Neural progenitor cell (in vitro differentiated cells): ENCODE data around the gene PKP3. TPM values are rescaled to one million over a fixed set of nuclear protein-coding genes. Genes with fewer than 3 reads are reported as not detected.

ENCODE experiments used
- DNase-seq: peaks from one replicate; pipeline ENCODE4 v3.0.0-alpha.2; 2016; ENCODE audit warnings: low spot score
- H2AFZ ChIP-seq: fragments of 200-600 bp; sonication (generic); replicated peaks from 2 replicates; pipeline ENCODE4 v1.6.1; 2016; ENCODE audit warnings: antibody characterized with exemption
- H3F3A ChIP-seq: fragments of 200-600 bp; sonication (generic); 2 replicates; pipeline ENCODE4 v1.6.1; 2016; ENCODE audit warnings: antibody characterized with exemption, low read depth
- H3K27ac ChIP-seq: fragments of 200-600 bp; sonication (generic); 2 replicates; pipeline ENCODE4 v1.5.1; 2016; ENCODE audit warnings: mild to moderate bottlenecking
- H3K27me3 ChIP-seq: fragments of 200-600 bp; sonication (generic); 2 replicates; pipeline ENCODE4 v1.6.1; 2016; ENCODE audit warnings: mild to moderate bottlenecking, moderate library complexity
- H3K36me3 ChIP-seq: fragments of 200-600 bp; sonication (generic); 2 replicates; pipeline ENCODE4 v1.5.1; 2016
- H3K4me1 ChIP-seq: fragments of 200-600 bp; sonication (generic); 2 replicates; pipeline ENCODE4 v1.6.1; 2016; ENCODE audit warnings: mixed run types
- H3K4me2 ChIP-seq: fragments of 200-600 bp; sonication (generic); 2 replicates; pipeline ENCODE4 v1.6.1; 2016
- H3K4me3 ChIP-seq: fragments of 200-600 bp; sonication (generic); 2 replicates; pipeline ENCODE4 v1.5.1; 2016
- H3K79me2 ChIP-seq: fragments of 200-600 bp; sonication (generic); 2 replicates; pipeline ENCODE4 v1.6.1; 2016; ENCODE audit warnings: low read depth
- H3K9ac ChIP-seq: fragments of 200-600 bp; sonication (generic); 2 replicates; pipeline ENCODE4 v1.6.1; 2016
- H3K9me3 ChIP-seq: fragments of 200-600 bp; sonication (generic); 2 replicates; pipeline ENCODE4 v1.5.1; 2016; ENCODE audit warnings: low read depth
- H4K20me1 ChIP-seq: fragments of 200-600 bp; sonication (generic); 2 replicates; pipeline ENCODE4 v1.6.1; 2016; ENCODE audit warnings: low read depth
- H3K27ac Mint-ChIP-seq: 3 replicates; pipeline ENCODE4 v1.8.0; 2021; ENCODE audit warnings: mixed read lengths
- H3K27me3 Mint-ChIP-seq: 2 replicates; pipeline ENCODE4 v1.8.0; 2022; ENCODE audit warnings: low read depth, mild to moderate bottlenecking, inconsistent platforms, moderate library complexity, mixed read lengths; ENCODE audit not compliant: insufficient read depth
- H3K36me3 Mint-ChIP-seq: 3 replicates; pipeline ENCODE4 v1.8.0; 2021; ENCODE audit warnings: mixed read lengths
- H3K4me1 Mint-ChIP-seq: 3 replicates; pipeline ENCODE4 v1.8.0; 2021; ENCODE audit warnings: mixed read lengths
- H3K4me3 Mint-ChIP-seq: 3 replicates; pipeline ENCODE4 v1.8.0; 2021; ENCODE audit warnings: mild to moderate bottlenecking, moderate library complexity, mixed read lengths
- H3K9me3 Mint-ChIP-seq: 3 replicates; pipeline ENCODE4 v1.8.0; 2020; ENCODE audit warnings: mixed read lengths
- EZH2 ChIP-seq: fragments of 200-600 bp; sonication (generic); IDR thresholded peaks from 2 replicates; pipeline ENCODE4 v1.6.1; 2017; ENCODE audit warnings: antibody characterized with exemption, mild to moderate bottlenecking, moderate library complexity
- EZH2phosphoT487 ChIP-seq: fragments of 200-600 bp; sonication (generic); IDR thresholded peaks from 2 replicates; pipeline ENCODE4 v1.6.1; 2017; ENCODE audit warnings: antibody characterized with exemption
- total RNA-seq: library from RNA; depleted of rRNA; stranded (reverse); fragments of >200 nt; gene quantifications from 2 replicates; pipeline ENCODE4 v1.2.3, GENCODE V29; 2015; ENCODE audit warnings: low replicate concordance
- TF ChIP-seq, protein P1 (sequence below): fragments of 200-600 bp; sonication (generic); IDR thresholded peaks from 2 replicates; pipeline ENCODE4 v1.5.1; 2017; ENCODE audit warnings: antibody characterized with exemption, mild to moderate bottlenecking

Gene PKP3
- total RNA-seq, 1 donor from 2014 or later: 8.5 TPM

DNA sequence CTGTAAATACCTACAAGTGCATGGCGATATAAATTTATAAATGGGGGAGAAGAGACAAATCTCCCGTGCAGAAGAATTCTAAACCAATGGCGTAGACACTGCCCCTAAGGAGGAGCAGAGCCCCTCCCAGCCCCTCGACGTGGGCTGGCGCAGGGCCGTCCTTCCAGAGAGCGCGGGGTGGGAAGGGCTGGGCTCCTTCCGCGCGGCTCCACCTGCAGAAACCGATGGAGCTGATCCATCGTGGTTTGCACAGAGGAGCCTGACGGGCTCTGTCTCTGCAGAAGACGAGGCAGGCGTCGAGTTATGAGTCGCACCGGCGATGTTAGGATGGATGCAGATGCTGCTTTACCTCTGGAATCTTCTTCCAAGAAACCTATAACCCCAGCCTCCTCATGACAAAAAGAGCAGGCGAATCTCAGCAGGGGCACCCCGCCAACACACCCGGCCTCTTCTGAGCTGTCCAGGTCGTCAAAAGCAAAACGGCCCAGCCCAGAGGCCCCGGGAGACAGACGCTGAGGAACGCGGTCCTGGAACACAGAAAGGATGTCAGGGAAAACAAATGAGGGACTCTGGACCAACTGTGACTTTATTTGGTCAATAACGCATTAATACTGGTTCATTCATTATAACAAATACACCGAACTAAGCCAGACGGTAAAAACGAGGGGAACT is 35.7 kb upstream of the PKP3 start:
- Histone ChIP-seq H4K20me1 (no peaks in the 10 kb centered on the region), H3K27me3 (no peaks in the 10 kb centered on the region), H3K79me2 (no peaks in the 10 kb centered on the region), H3K9ac (no peak overlapping the region), H3K27ac (no peak overlapping the region), H2AFZ (no peak overlapping the region), H3K4me1 (peaks cover 11% of the 10 kb centered on the region), H3K4me3 (no peak overlapping the region), H3K9me3 (peaks cover 6% of the 10 kb centered on the region), H3K4me2 (no peak overlapping the region), H3F3A (peaks cover 29% of the 10 kb centered on the region), H3K36me3 (no peaks in the 10 kb centered on the region)
- Mint-ChIP-seq H3K27me3 (peaks cover 12% of the 10 kb centered on the region), H3K27ac (no peak overlapping the region), H3K4me3 (no peak overlapping the region), H3K9me3 (peaks cover 34% of the 10 kb centered on the region), H3K36me3 (no peaks in the 10 kb centered on the region), H3K4me1 (peaks cover 17% of the 10 kb centered on the region)
- no peak for DNase-seq
- TF ChIP-seq EZH2phosphoT487 (no peak), EZH2 (no peak)
- TF ChIP-seq, protein P1, sequence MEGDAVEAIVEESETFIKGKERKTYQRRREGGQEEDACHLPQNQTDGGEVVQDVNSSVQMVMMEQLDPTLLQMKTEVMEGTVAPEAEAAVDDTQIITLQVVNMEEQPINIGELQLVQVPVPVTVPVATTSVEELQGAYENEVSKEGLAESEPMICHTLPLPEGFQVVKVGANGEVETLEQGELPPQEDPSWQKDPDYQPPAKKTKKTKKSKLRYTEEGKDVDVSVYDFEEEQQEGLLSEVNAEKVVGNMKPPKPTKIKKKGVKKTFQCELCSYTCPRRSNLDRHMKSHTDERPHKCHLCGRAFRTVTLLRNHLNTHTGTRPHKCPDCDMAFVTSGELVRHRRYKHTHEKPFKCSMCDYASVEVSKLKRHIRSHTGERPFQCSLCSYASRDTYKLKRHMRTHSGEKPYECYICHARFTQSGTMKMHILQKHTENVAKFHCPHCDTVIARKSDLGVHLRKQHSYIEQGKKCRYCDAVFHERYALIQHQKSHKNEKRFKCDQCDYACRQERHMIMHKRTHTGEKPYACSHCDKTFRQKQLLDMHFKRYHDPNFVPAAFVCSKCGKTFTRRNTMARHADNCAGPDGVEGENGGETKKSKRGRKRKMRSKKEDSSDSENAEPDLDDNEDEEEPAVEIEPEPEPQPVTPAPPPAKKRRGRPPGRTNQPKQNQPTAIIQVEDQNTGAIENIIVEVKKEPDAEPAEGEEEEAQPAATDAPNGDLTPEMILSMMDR: no peak

GRCh38 chr11:359181-359714 is 34.8 kb upstream of the PKP3 start:
- Histone ChIP-seq H3K27me3 (no peaks in the 10 kb centered on the region), H3K4me1 (peaks cover 8% of the 10 kb centered on the region), H3K4me3 (no peak overlapping the region), H3K27ac (no peak overlapping the region), H3K79me2 (no peaks in the 10 kb centered on the region), H3K4me2 (no peak overlapping the region), H4K20me1 (no peaks in the 10 kb centered on the region), H3F3A (peaks cover 20% of the 10 kb centered on the region), H3K9me3 (peaks cover 6% of the 10 kb centered on the region), H3K36me3 (no peaks in the 10 kb centered on the region), H2AFZ (no peak overlapping the region), H3K9ac (no peak overlapping the region)
- Mint-ChIP-seq H3K4me1 (peaks cover 10% of the 10 kb centered on the region), H3K4me3 (no peak overlapping the region), H3K9me3 (peaks cover 28% of the 10 kb centered on the region), H3K27me3 (peaks cover 13% of the 10 kb centered on the region), H3K27ac (no peak overlapping the region), H3K36me3 (no peaks in the 10 kb centered on the region)
- DNase-seq: no peak
- TF ChIP-seq, protein P1: no peak
- TF ChIP-seq EZH2: no peak
- TF ChIP-seq EZH2phosphoT487: no peak

GRCh38 chr11:360326-361280 is 33.4 kb upstream of the PKP3 start:
- no peak overlapping the region for H3K4me3 Mint-ChIP-seq
- Histone ChIP-seq H3K4me2 (no peak overlapping the region), H3K4me1 (peaks cover 2% of the 10 kb centered on the region), H3K4me3 (no peak overlapping the region), H3K9me3 (peaks cover 6% of the 10 kb centered on the region), H3K27me3 (no peaks in the 10 kb centered on the region), H3K9ac (no peak overlapping the region), H2AFZ (no peak overlapping the region), H3F3A (peaks cover 14% of the 10 kb centered on the region), H3K27ac (no peak overlapping the region), H3K79me2 (no peaks in the 10 kb centered on the region), H3K36me3 (no peaks in the 10 kb centered on the region), H4K20me1 (no peaks in the 10 kb centered on the region)
- TF ChIP-seq, protein P1: no peak
- no peak for TF ChIP-seq EZH2
- DNase-seq: no peak
- H3K27me3 Mint-ChIP-seq: peaks cover 11% of the 10 kb centered on the region
- H3K27ac Mint-ChIP-seq: no peak overlapping the region
- no peaks in the 10 kb centered on the region for H3K36me3 Mint-ChIP-seq
- H3K4me1 Mint-ChIP-seq: peaks cover 3% of the 10 kb centered on the region
- H3K9me3 Mint-ChIP-seq: peaks cover 28% of the 10 kb centered on the region
